CD14-positive monocyte (primary cell): Measurements from ENCODE around the gene INKA1. TPM values are rescaled to one million over a fixed set of nuclear protein-coding genes. Genes with fewer than 3 reads are reported as not detected.
A peak's percentile ranks its signal among the peaks of the same experiment; 100 is the strongest.

ENCODE experiments used
- DNase-seq, 3 donors: peaks; one replicate each; pipeline ENCODE4 v3.0.0-alpha.2; 2011 to 2022
- H2AFZ ChIP-seq: 2 replicates; pipeline ENCODE4 v1.6.0; 2012; ENCODE audit warnings: mild to moderate bottlenecking, low read depth, low read length, inconsistent platforms; ENCODE audit not compliant: insufficient read depth, poor library complexity, severe bottlenecking
- H3K27ac ChIP-seq, 2 donors: 1 replicate in 1 of 2; 2 replicates in 1 of 2; pipeline ENCODE4 v1.5.1; 2012 to 2013; ENCODE audit warnings: low read length in 2 of 2, control low read depth in 1 of 2, inconsistent platforms in 1 of 2, low read depth in 1 of 2, mild to moderate bottlenecking in 1 of 2
- H3K27me3 ChIP-seq, 2 donors: one replicate each; pipeline versions ENCODE4 v1.6.0 to v1.6.1; 2011 to 2013; ENCODE audit warnings: low read length in 2 of 2; ENCODE audit not compliant: control insufficient read depth in 2 of 2, insufficient read depth in 2 of 2
- H3K36me3 ChIP-seq, 2 donors: replicated peaks in 1 of 2; 1 replicate in 1 of 2; 2 replicates in 1 of 2; pipeline versions ENCODE4 v1.5.1 to v1.6.1; 2012 to 2013; ENCODE audit warnings: low read length in 2 of 2, control low read depth in 1 of 2, inconsistent platforms in 1 of 2, mild to moderate bottlenecking in 1 of 2; ENCODE audit not compliant: insufficient read depth in 2 of 2, control insufficient read depth in 1 of 2
- H3K4me1 ChIP-seq, 2 donors: 1 replicate in 1 of 2; 2 replicates in 1 of 2; pipeline versions ENCODE4 v1.5.1 to v1.6.1; 2012 to 2013; ENCODE audit warnings: low read length in 2 of 2, control low read depth in 1 of 2, inconsistent platforms in 1 of 2, mild to moderate bottlenecking in 1 of 2, moderate library complexity in 1 of 2; ENCODE audit not compliant: insufficient read depth in 2 of 2, control insufficient read depth in 1 of 2
- H3K4me2 ChIP-seq: replicated peaks from 2 replicates; pipeline ENCODE3; 2012; ENCODE audit warnings: low read length, moderate library complexity, mild to moderate bottlenecking; ENCODE audit not compliant: poor library complexity, severe bottlenecking; ENCODE audit errors: extremely low read depth
- H3K4me3 ChIP-seq, 3 experiments: fragments of 200-600 bp in 1 of 3; sonication (generic) in 1 of 3; replicated peaks in 1 of 3; 1 replicate in 2 of 3; 2 replicates in 1 of 3; pipeline ENCODE4 v1.5.1; 2011 to 2013; ENCODE audit warnings: low read length in 3 of 3, mild to moderate bottlenecking in 3 of 3, control low read depth in 2 of 3, low read depth in 2 of 3, inconsistent platforms in 1 of 3, moderate library complexity in 1 of 3
- H3K79me2 ChIP-seq: 2 replicates; pipeline ENCODE4 v1.6.0; 2012; ENCODE audit warnings: mild to moderate bottlenecking, control low read depth, inconsistent platforms, low read length, moderate library complexity; ENCODE audit not compliant: insufficient read depth
- H3K9ac ChIP-seq: 2 replicates; pipeline ENCODE4 v1.6.0; 2017; ENCODE audit warnings: low read length, mild to moderate bottlenecking; ENCODE audit not compliant: insufficient read depth, poor library complexity, severe bottlenecking
- H3K9me3 ChIP-seq, 2 donors: replicated peaks in 1 of 2; 1 replicate in 1 of 2; 2 replicates in 1 of 2; pipeline versions ENCODE4 v1.5.1 to v1.6.1; 2012 to 2013; ENCODE audit warnings: low read length in 2 of 2, control low read depth in 1 of 2; ENCODE audit not compliant: control insufficient read depth in 1 of 2, insufficient read depth in 1 of 2
- H4K20me1 ChIP-seq: 2 replicates; pipeline ENCODE4 v1.6.0; 2012; ENCODE audit warnings: mild to moderate bottlenecking, low read length, control low read depth, moderate library complexity; ENCODE audit not compliant: insufficient read depth
- H3K27ac Mint-ChIP-seq, 7 donors: one replicate each; pipeline ENCODE4 v1.8.0; 2020; ENCODE audit warnings: mild to moderate bottlenecking in 7 of 7, mixed read lengths in 7 of 7, moderate library complexity in 6 of 7, inconsistent platforms in 2 of 7
- H3K27me3 Mint-ChIP-seq, 3 donors: one replicate each; pipeline ENCODE4 v1.8.0; 2021 to 2022; ENCODE audit warnings: low read depth in 3 of 3, mild to moderate bottlenecking in 3 of 3, mixed read lengths in 3 of 3, moderate library complexity in 3 of 3, inconsistent platforms in 1 of 3
- H3K36me3 Mint-ChIP-seq, 2 donors: one replicate each; pipeline ENCODE4 v1.8.0; 2020; ENCODE audit warnings: mixed read lengths in 2 of 2, inconsistent platforms in 1 of 2, mild to moderate bottlenecking in 1 of 2
- H3K4me1 Mint-ChIP-seq: one replicate; pipeline ENCODE4 v1.8.0; 2020; ENCODE audit warnings: mild to moderate bottlenecking, mixed read lengths
- H3K4me3 Mint-ChIP-seq, 2 donors: one replicate each; pipeline ENCODE4 v1.8.0; 2020; ENCODE audit warnings: mild to moderate bottlenecking in 2 of 2, mixed read lengths in 2 of 2, moderate library complexity in 1 of 2
- H3K9me3 Mint-ChIP-seq, 7 donors: one replicate each; pipeline ENCODE4 v1.8.0; 2020 to 2022; ENCODE audit warnings: mixed read lengths in 7 of 7, mild to moderate bottlenecking in 6 of 7, moderate library complexity in 6 of 7, inconsistent platforms in 2 of 7
- CTCF ChIP-seq: fragments of 200-600 bp; IDR thresholded peaks from one replicate; pipeline ENCODE4 v1.8.0; 2022; ENCODE audit warnings: antibody characterized with exemption, mild to moderate bottlenecking
- WGBS: methylation state at CpG from one replicate; pipeline ENCODE4 v1.1.5; 2013; ENCODE audit warnings: missing lambda C conversion rate; ENCODE audit not compliant: insufficient coverage; 5-methylcytosine and 5-hydroxymethylcytosine counted together
- intact Hi-C, 2 donors: fragments of 100-400 bp; cut with micrococcal nuclease; formaldehyde crosslinking; loops; one replicate each; pipeline versions ENCODE4 v1.15.0 to v1.15.1; 2023
- polyA plus RNA-seq, 3 donors: library from polyadenylated mRNA; depleted of rRNA in 1 of 3; unstranded in 2 of 3; stranded (reverse) in 1 of 3; fragments of 300-500 nt in 2 of 3; fragments of >200 nt in 1 of 3; fragmentation: Illumina TruSeq in 2 of 3; gene quantifications; 1 replicate in 2 of 3; 2 replicates in 1 of 3; pipeline ENCODE4 v1.2.3, GENCODE V29; 2012 to 2021

The INKA1 gene
- polyA plus RNA-seq, 3 donors, result 0.43 to 1.3 (median 1.3) TPM

- Histone ChIP-seq H3K27me3 (no peaks in the 10 kb centered on the region), H2AFZ (no peak overlapping the region), H3K79me2 (no peaks in the 10 kb centered on the region), H3K4me3 (no peak overlapping the region), H3K36me3 (peaks cover 19 to 66% of the 10 kb centered on the region in 2 donors), H4K20me1 (no peaks in the 10 kb centered on the region), H3K27ac (no peak overlapping the region), H3K4me2 (no peak overlapping the region), H3K9me3 (no peaks in the 10 kb centered on the region), H3K9ac (no peak overlapping the region), H3K4me1 (no peaks in the 10 kb centered on the region)
- Mint-ChIP-seq H3K27ac (peak overlapping the region in 1 of 7 donors; percentile 31), H3K27me3 (peaks cover 0 to 1% (median 0%) of the 10 kb centered on the region in 3 donors), H3K9me3 (no peaks in the 10 kb centered on the region), H3K36me3 (peaks cover 32 to 58% of the 10 kb centered on the region in 2 donors), H3K4me1 (no peaks in the 10 kb centered on the region), H3K4me3 (no peak overlapping the region)
- WGBS, result 96% methylated on average over 2 of the region's 3 CpGs
- intact Hi-C loops, result no loop called here
- no peak for TF ChIP-seq CTCF
- DNase-seq, result no peak
Measured at GRCh38 chr3:49842843-49843517, 39.9 kb downstream of the INKA1 start.

GRCh38 chr3:49844464-49845183 is 41.6 kb downstream of the INKA1 start:
- no peaks in the 10 kb centered on the region for H3K9me3 ChIP-seq
- no peak overlapping the region for H3K9ac ChIP-seq
- 85% methylated on average over 5 of the region's 5 CpGs for WGBS
- no peaks in the 10 kb centered on the region for H3K79me2 ChIP-seq
- H3K36me3 ChIP-seq, result peaks cover 19 to 68% of the 10 kb centered on the region in 2 donors
- no peaks in the 10 kb centered on the region for H3K9me3 Mint-ChIP-seq
- H3K27me3 ChIP-seq, result no peaks in the 10 kb centered on the region
- DNase-seq, result no peak
- peak overlapping the region in 4 of 7 donors; percentile 27 to 79 (median 44) for H3K27ac Mint-ChIP-seq
- no peak overlapping the region for H3K27ac ChIP-seq
- H3K4me1 ChIP-seq, result no peaks in the 10 kb centered on the region
- no peak overlapping the region for H3K4me3 Mint-ChIP-seq
- H4K20me1 ChIP-seq, result no peaks in the 10 kb centered on the region
- H3K36me3 Mint-ChIP-seq, result peaks cover 35 to 57% of the 10 kb centered on the region in 2 donors
- H3K4me3 ChIP-seq, result no peak overlapping the region
- H3K4me2 ChIP-seq, result no peak overlapping the region
- H3K27me3 Mint-ChIP-seq, result peaks cover 0 to 1% (median 0%) of the 10 kb centered on the region in 3 donors
- H3K4me1 Mint-ChIP-seq, result no peaks in the 10 kb centered on the region
- intact Hi-C loops, result no loop called here
- TF ChIP-seq CTCF, result no peak
- H2AFZ ChIP-seq, result no peak overlapping the region
